ENCODE results near the gene ARID1B. TPM values are rescaled to one million over a fixed set of nuclear protein-coding genes. Genes with fewer than 3 reads are reported as not detected.

Gene ARID1B
- total and polyA plus RNA-seq, 9 donors = 44.2 to 72.5 (median 63.5) TPM

DNA sequence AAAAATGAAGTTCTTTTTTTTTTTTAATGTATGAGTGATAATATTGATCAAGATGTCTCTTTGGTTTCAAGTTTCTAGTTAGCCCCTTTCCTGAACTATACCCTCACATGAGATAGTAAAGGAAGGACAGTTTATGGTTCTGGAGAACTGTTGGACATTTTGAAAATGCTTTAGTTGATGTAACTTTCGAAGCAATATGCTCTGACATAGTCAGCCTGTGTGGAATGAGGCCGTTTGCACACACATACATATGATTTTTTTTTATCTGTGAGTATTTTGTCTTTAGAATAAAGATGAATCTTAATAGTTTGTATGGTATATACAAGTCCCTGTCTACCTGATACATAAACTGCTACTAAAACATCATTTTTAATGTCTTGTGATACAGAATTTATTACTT is 177.0 kb downstream of the ARID1B start:
- H3K4me1 ChIP-seq (ENCODE audit: control insufficient read depth, insufficient read depth, low read length) = peaks cover 31% of the 10 kb centered on the region
- H3K36me3 ChIP-seq (ENCODE audit: control insufficient read depth, insufficient read depth, low read length) = no peaks in the 10 kb centered on the region
- no peaks in the 10 kb centered on the region for H3K27me3 ChIP-seq (ENCODE audit: control insufficient read depth, insufficient read depth, low read length)
- no peaks in the 10 kb centered on the region for H3K9me3 ChIP-seq (replicated peaks; ENCODE audit: control insufficient read depth, low read depth, low read length)
- WGBS (ENCODE audit: insufficient coverage) = no CpG with 5 or more reads among the region's 2 CpGs
- DNase-seq = no peak
- H3K27ac ChIP-seq (ENCODE audit: low read length) = peak overlapping the region; percentile 90
- H3K4me3 ChIP-seq (ENCODE audit: low read length) = no peak overlapping the region

DNA sequence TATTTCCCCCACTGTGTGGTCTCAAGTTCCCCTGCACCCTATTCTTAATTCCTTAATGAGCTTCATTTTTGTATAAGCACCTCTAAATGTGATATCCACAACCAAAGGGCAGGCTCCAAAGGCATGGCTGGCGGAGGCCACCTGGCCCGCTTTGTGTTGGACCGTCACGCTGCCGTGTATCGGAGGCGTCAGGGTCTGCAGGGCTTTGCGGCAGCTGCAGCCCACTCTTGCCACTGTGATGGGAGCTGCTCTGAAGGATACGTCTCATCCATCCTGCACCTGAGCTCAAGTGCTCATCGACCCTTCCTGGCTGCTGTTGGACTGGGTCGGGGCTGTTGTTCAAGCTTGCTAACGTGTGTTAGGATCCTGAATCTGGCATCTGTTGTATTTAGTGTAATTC is 177.6 kb downstream of the ARID1B start:
- no peaks in the 10 kb centered on the region for H3K9me3 ChIP-seq (replicated peaks; ENCODE audit: control insufficient read depth, low read depth, low read length)
- no peak overlapping the region for H3K4me3 ChIP-seq (ENCODE audit: low read length)
- H3K4me1 ChIP-seq (ENCODE audit: control insufficient read depth, insufficient read depth, low read length) = peaks cover 28% of the 10 kb centered on the region
- no peak for DNase-seq
- no peaks in the 10 kb centered on the region for H3K36me3 ChIP-seq (ENCODE audit: control insufficient read depth, insufficient read depth, low read length)
- H3K27ac ChIP-seq (ENCODE audit: low read length) = peak overlapping the region; percentile 59
- 93% methylated on average over 9 of the region's 12 CpGs for WGBS (ENCODE audit: insufficient coverage)
- no peaks in the 10 kb centered on the region for H3K27me3 ChIP-seq (ENCODE audit: control insufficient read depth, insufficient read depth, low read length)

GRCh38 chr6:156955494-156956183 is 178.5 kb downstream of the ARID1B start:
- Histone ChIP-seq H3K4me3 (ENCODE audit: low read length) (no peak overlapping the region), H3K27me3 (ENCODE audit: control insufficient read depth, insufficient read depth, low read length) (no peaks in the 10 kb centered on the region), H3K4me1 (ENCODE audit: control insufficient read depth, insufficient read depth, low read length) (peaks cover 28% of the 10 kb centered on the region), H3K36me3 (ENCODE audit: control insufficient read depth, insufficient read depth, low read length) (no peaks in the 10 kb centered on the region), H3K9me3 (replicated peaks; ENCODE audit: control insufficient read depth, low read depth, low read length) (no peaks in the 10 kb centered on the region), H3K27ac (ENCODE audit: low read length) (peak overlapping the region; percentile 45)
- peak; percentile 43 for DNase-seq
- 51% methylated on average over 2 of the region's 6 CpGs for WGBS (ENCODE audit: insufficient coverage)

GRCh38 chr6:156956286-156956685 is 179.1 kb downstream of the ARID1B start:
- no peak for DNase-seq
- Histone ChIP-seq H3K27ac (ENCODE audit: low read length) (peak overlapping the region; percentile 45), H3K4me1 (ENCODE audit: control insufficient read depth, insufficient read depth, low read length) (peaks cover 28% of the 10 kb centered on the region), H3K36me3 (ENCODE audit: control insufficient read depth, insufficient read depth, low read length) (no peaks in the 10 kb centered on the region), H3K9me3 (replicated peaks; ENCODE audit: control insufficient read depth, low read depth, low read length) (no peaks in the 10 kb centered on the region), H3K27me3 (ENCODE audit: control insufficient read depth, insufficient read depth, low read length) (no peaks in the 10 kb centered on the region), H3K4me3 (ENCODE audit: low read length) (no peak overlapping the region)

- WGBS (ENCODE audit: insufficient coverage) = 77% methylated on average over 2 of the region's 3 CpGs
- Histone ChIP-seq H3K9me3 (replicated peaks; ENCODE audit: control insufficient read depth, low read depth, low read length) (no peaks in the 10 kb centered on the region), H3K36me3 (ENCODE audit: control insufficient read depth, insufficient read depth, low read length) (no peaks in the 10 kb centered on the region), H3K27ac (ENCODE audit: low read length) (no peak overlapping the region), H3K4me3 (ENCODE audit: low read length) (no peak overlapping the region), H3K27me3 (ENCODE audit: control insufficient read depth, insufficient read depth, low read length) (no peaks in the 10 kb centered on the region), H3K4me1 (ENCODE audit: control insufficient read depth, insufficient read depth, low read length) (peaks cover 20% of the 10 kb centered on the region)
- DNase-seq = no peak
Measured at GRCh38 chr6:156957931-156958547, 180.9 kb downstream of the ARID1B start.

DNA sequence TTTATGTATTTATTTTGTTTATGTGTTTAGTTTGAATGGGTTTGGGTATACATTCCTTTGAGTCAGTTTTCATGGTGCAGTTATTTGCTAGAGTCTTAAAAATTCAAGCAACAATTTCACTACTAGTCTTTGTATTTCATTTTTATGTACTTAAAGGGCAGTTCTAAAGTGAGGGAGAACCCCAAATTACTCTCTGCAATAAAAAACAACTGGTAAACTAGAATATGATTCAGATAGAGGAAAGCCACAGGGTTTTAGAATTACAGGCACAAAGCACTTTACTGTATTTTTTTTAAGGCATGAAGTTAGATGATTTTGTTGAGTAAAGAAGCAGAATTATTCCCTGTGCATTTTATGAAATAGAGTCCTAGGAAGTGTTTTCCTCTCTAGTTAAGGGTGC is 183.3 kb downstream of the ARID1B start:
- Histone ChIP-seq H3K27ac (ENCODE audit: low read length) (no peak overlapping the region), H3K36me3 (ENCODE audit: control insufficient read depth, insufficient read depth, low read length) (no peaks in the 10 kb centered on the region), H3K9me3 (replicated peaks; ENCODE audit: control insufficient read depth, low read depth, low read length) (no peaks in the 10 kb centered on the region), H3K4me1 (ENCODE audit: control insufficient read depth, insufficient read depth, low read length) (peaks cover 13% of the 10 kb centered on the region), H3K4me3 (ENCODE audit: low read length) (no peak overlapping the region), H3K27me3 (ENCODE audit: control insufficient read depth, insufficient read depth, low read length) (no peaks in the 10 kb centered on the region)
- no peak for DNase-seq

GRCh38 chr6:156961282-156961892 is 184.2 kb downstream of the ARID1B start:
- peaks cover 5% of the 10 kb centered on the region for H3K4me1 ChIP-seq (ENCODE audit: control insufficient read depth, insufficient read depth, low read length)
- WGBS (ENCODE audit: insufficient coverage) = 97% methylated on average over 11 of the region's 17 CpGs
- DNase-seq = no peak
- no peaks in the 10 kb centered on the region for H3K27me3 ChIP-seq (ENCODE audit: control insufficient read depth, insufficient read depth, low read length)
- no peaks in the 10 kb centered on the region for H3K36me3 ChIP-seq (ENCODE audit: control insufficient read depth, insufficient read depth, low read length)
- H3K27ac ChIP-seq (ENCODE audit: low read length) = no peak overlapping the region
- no peak overlapping the region for H3K4me3 ChIP-seq (ENCODE audit: low read length)
- H3K9me3 ChIP-seq (replicated peaks; ENCODE audit: control insufficient read depth, low read depth, low read length) = no peaks in the 10 kb centered on the region

GRCh38 chr6:156963712-156964700 is 186.8 kb downstream of the ARID1B start:
- Histone ChIP-seq H3K27me3 (ENCODE audit: control insufficient read depth, insufficient read depth, low read length) (no peaks in the 10 kb centered on the region), H3K4me3 (ENCODE audit: low read length) (no peak overlapping the region), H3K9me3 (replicated peaks; ENCODE audit: control insufficient read depth, low read depth, low read length) (no peaks in the 10 kb centered on the region), H3K27ac (ENCODE audit: low read length) (no peak overlapping the region), H3K4me1 (ENCODE audit: control insufficient read depth, insufficient read depth, low read length) (no peaks in the 10 kb centered on the region), H3K36me3 (ENCODE audit: control insufficient read depth, insufficient read depth, low read length) (no peaks in the 10 kb centered on the region)
- DNase-seq = peak; percentile 61
- 50% methylated on average over 1 of the region's 10 CpGs for WGBS (ENCODE audit: insufficient coverage)

DNA sequence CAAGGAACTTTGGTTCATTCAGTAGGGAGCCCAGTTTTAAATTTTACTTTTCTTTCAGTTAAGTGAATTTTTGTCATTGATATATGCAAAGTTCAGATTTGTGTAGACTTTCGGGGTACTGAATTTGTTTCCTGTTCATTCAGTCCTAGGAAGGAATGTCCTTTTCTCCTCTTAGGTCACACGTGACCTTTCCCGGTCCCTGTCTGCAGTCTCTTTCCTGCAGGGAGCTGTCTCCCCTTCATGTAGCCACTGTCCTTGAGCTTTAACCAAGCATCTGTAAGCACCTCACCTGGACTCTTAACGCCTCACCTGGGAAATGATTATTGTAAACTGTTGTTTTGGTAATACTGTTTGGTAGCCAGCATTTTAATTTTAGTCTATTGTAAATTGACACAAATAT is 190.7 kb downstream of the ARID1B start:
- Histone ChIP-seq H3K4me3 (ENCODE audit: low read length) (no peak overlapping the region), H3K27me3 (ENCODE audit: control insufficient read depth, insufficient read depth, low read length) (no peaks in the 10 kb centered on the region), H3K27ac (ENCODE audit: low read length) (no peak overlapping the region), H3K9me3 (replicated peaks; ENCODE audit: control insufficient read depth, low read depth, low read length) (no peaks in the 10 kb centered on the region), H3K4me1 (ENCODE audit: control insufficient read depth, insufficient read depth, low read length) (peaks cover 9% of the 10 kb centered on the region), H3K36me3 (ENCODE audit: control insufficient read depth, insufficient read depth, low read length) (no peaks in the 10 kb centered on the region)
- DNase-seq = no peak
- WGBS (ENCODE audit: insufficient coverage) = 96% methylated on average over 3 of the region's 4 CpGs

GRCh38 chr6:156969233-156969632 is 192.1 kb downstream of the ARID1B start:
- H3K36me3 ChIP-seq (ENCODE audit: control insufficient read depth, insufficient read depth, low read length) = no peaks in the 10 kb centered on the region
- no peak overlapping the region for H3K4me3 ChIP-seq (ENCODE audit: low read length)
- no peak overlapping the region for H3K27ac ChIP-seq (ENCODE audit: low read length)
- H3K4me1 ChIP-seq (ENCODE audit: control insufficient read depth, insufficient read depth, low read length) = peaks cover 9% of the 10 kb centered on the region
- no peaks in the 10 kb centered on the region for H3K27me3 ChIP-seq (ENCODE audit: control insufficient read depth, insufficient read depth, low read length)
- no peaks in the 10 kb centered on the region for H3K9me3 ChIP-seq (replicated peaks; ENCODE audit: control insufficient read depth, low read depth, low read length)
- no peak for DNase-seq
- 84% methylated on average over 3 of the region's 5 CpGs for WGBS (ENCODE audit: insufficient coverage)
